H1 (cell line): Measurements from ENCODE around the gene DOCK6. TPM values are rescaled to one million over a fixed set of nuclear protein-coding genes. Genes with fewer than 3 reads are reported as not detected.

Source experiments
- BACH1 ChIP-seq: IDR thresholded peaks from 2 replicates; pipeline ENCODE4 v1.6.1; 2012; ENCODE audit warnings: low read length, improper control_type of control experiment
- MAFK ChIP-seq: IDR thresholded peaks from 2 replicates; pipeline ENCODE4 v1.6.1; 2012; ENCODE audit warnings: low read depth, mild to moderate bottlenecking, improper control_type of control experiment, low read length
- polyA plus RNA-seq, 7 experiments: library from polyadenylated mRNA; depleted of rRNA in 3 of 7; stranded (reverse) in 5 of 7; unstranded in 2 of 7; fragments of >200 nt in 5 of 7; fragments of 200-250 nt in 2 of 7; gene quantifications; 1 replicate in 5 of 7; 2 replicates in 1 of 7; 4 replicates in 1 of 7; pipeline versions ENCODE4 v1.2.1 to v1.2.3, GENCODE V29; 2011 to 2013; ENCODE audit warnings: missing spikeins in 2 of 7, mixed read lengths in 2 of 7
- total RNA-seq: library from RNA; stranded (reverse); fragmentation: NEBNext Ultra II Directional; extraction: Animal tissue kit (Norgen Biotek cat#: 25700); gene quantifications from 2 replicates; pipeline ENCODE4 v1.2.1, GENCODE V29; 2021

The DOCK6 gene
- total and polyA plus RNA-seq, 2 of the 8 experiments (the other 6 are each of a cell fraction or from before 2014, with no cell fraction given) = 25.5 to 54.7 TPM

DNA sequence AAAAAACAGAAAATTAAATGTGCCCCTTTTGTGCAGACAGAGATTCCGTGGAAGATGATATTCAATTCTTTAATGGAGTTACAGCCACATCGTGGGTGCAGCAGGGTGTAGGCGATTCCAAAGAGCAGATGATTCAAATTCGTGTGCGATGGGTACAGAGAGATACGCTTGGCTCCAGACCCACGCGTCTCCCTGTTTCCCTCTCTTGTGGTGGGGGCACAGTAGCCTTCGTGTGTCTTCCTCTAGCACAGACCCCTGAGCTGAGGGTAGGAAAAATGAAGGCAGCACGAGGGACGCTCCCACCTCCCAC lies 38.4 kb upstream of the DOCK6 start (continued):
- TF ChIP-seq MAFK = no peak
- no peak for TF ChIP-seq BACH1
